ENCODE measurements around the gene FKBP5.
"Not testable (repeated sequence)": the region's sequence is repeated elsewhere in the genome, so short reads cannot be mapped to it uniquely, and the experiment has no call there.

Gene FKBP5

GRCh38 chr6:35583893-35584688 lies 104.6 kb downstream of the FKBP5 start:
- DNase-seq (ENCODE audit: low read depth), result peak; percentile 80

- DNase-seq (ENCODE audit: low read depth), result no peak
These were observed 106.4 kb downstream of the FKBP5 start for GRCh38 chr6:35582315-35582714.

- peak; percentile 95 for DNase-seq (ENCODE audit: low read depth)
These were observed 107.1 kb downstream of the FKBP5 start for GRCh38 chr6:35581633-35582032.

- DNase-seq (ENCODE audit: low read depth), result no peak
These were observed 107.9 kb downstream of the FKBP5 start for GRCh38 chr6:35580836-35581235.

GRCh38 chr6:35576682-35577081 lies 112.0 kb downstream of the FKBP5 start:
- DNase-seq (ENCODE audit: low read depth), result no peak

- no peak for DNase-seq (ENCODE audit: low read depth)
These were observed 115.1 kb downstream of the FKBP5 start for GRCh38 chr6:35573495-35574110.

- DNase-seq (ENCODE audit: low read depth), result not testable (repeated sequence)
These were observed 117.8 kb downstream of the FKBP5 start for GRCh38 chr6:35570885-35571330.

GRCh38 chr6:35569011-35569461 lies 119.7 kb downstream of the FKBP5 start:
- DNase-seq (ENCODE audit: low read depth), result no peak

GRCh38 chr6:35566794-35567193 lies 121.9 kb downstream of the FKBP5 start:
- DNase-seq (ENCODE audit: low read depth), result peak; percentile 34

GRCh38 chr6:35564733-35565132 lies 124.0 kb downstream of the FKBP5 start:
- DNase-seq (ENCODE audit: low read depth), result no peak

- DNase-seq (ENCODE audit: low read depth), result no peak
These were observed 126.7 kb downstream of the FKBP5 start for GRCh38 chr6:35562060-35562459.

GRCh38 chr6:35561113-35561512 lies 127.6 kb downstream of the FKBP5 start:
- no peak for DNase-seq (ENCODE audit: low read depth)

GRCh38 chr6:35558571-35558970 lies 130.1 kb downstream of the FKBP5 start:
- DNase-seq (ENCODE audit: low read depth), result no peak

GRCh38 chr6:35557239-35557638 lies 131.5 kb downstream of the FKBP5 start:
- no peak for DNase-seq (ENCODE audit: low read depth)

GRCh38 chr6:35554811-35555210 lies 133.9 kb downstream of the FKBP5 start:
- DNase-seq (ENCODE audit: low read depth), result no peak

GRCh38 chr6:35553315-35553714 lies 135.4 kb downstream of the FKBP5 start:
- DNase-seq (ENCODE audit: low read depth), result no peak

GRCh38 chr6:35552285-35552917 lies 136.3 kb downstream of the FKBP5 start:
- DNase-seq (ENCODE audit: low read depth), result peak; percentile 47

- DNase-seq (ENCODE audit: low read depth), result no peak
These were observed 138.3 kb downstream of the FKBP5 start for GRCh38 chr6:35550437-35550836.

- DNase-seq (ENCODE audit: low read depth), result no peak
These were observed 141.0 kb downstream of the FKBP5 start for GRCh38 chr6:35547676-35548075.

- no peak for DNase-seq (ENCODE audit: low read depth)
These were observed 143.8 kb downstream of the FKBP5 start for GRCh38 chr6:35544769-35545361.

GRCh38 chr6:35543459-35544193 lies 145.1 kb downstream of the FKBP5 start:
- no peak for DNase-seq (ENCODE audit: low read depth)

GRCh38 chr6:35541836-35542235 lies 146.9 kb downstream of the FKBP5 start:
- no peak for DNase-seq (ENCODE audit: low read depth)
